ENCODE results near the gene TOP1.
"Not testable (repeated sequence)": the region's sequence is repeated elsewhere in the genome, so short reads cannot be mapped to it uniquely, and the experiment has no call there.

TOP1 gene

DNA sequence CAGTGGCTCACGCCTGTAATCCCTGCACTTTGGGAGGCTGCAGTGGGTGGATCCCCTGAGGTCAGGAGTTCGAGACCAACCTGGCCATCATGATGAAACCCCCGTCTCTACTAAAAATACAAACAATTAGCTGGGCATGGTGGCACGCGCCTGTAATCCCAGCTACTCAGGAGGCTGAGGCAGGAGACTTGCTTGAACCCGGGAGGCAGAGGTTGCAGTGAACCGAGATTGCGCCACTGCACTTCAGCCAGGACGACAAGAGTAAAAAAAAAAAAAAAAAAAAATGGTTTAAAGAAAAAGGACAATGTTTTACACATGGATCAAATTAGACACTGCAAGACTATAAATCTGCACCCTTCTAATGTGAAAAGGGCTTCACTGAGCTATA, 103.8 kb downstream of the TOP1 start:
- DNase-seq (ENCODE audit: low spot score): not testable (repeated sequence)

DNA sequence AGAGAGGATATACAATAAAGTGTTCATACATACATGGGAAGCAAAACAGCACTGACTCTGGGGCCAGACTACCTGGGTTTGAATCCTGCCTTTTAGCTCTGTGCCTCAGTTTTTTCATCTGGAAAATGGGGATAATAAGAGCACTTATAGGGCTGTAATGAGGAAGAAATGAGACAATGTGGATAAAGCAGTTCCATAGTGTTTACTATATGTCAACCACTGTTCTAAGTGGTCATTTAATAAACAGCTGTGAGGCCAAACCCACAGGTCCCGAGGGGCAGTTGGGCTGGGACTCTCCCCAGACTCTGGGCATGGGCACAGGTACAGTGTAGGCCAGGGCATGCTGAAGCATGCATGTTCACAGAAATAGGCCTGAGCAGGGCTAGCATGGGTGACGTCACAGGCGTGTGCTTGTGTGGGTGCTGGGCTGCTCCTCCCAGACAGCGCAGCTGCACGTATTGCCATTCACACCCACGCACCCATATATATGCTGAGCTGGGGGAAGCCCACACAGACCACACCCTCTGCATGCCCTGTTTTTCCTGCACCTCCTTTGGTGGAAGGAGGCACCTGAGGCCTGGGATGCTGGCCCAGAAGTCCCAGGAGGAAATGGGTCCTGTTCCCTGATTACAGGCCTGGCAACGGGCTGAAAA, 105.2 kb downstream of the TOP1 start:
- DNase-seq (ENCODE audit: low spot score): no peak

- no peak for DNase-seq (ENCODE audit: low spot score)
These were observed 106.0 kb downstream of the TOP1 start for GRCh38 chr20:41134362-41135186.

GRCh38 chr20:41135187-41135887, 106.7 kb downstream of the TOP1 start:
- DNase-seq (ENCODE audit: low spot score): peak; percentile 64

GRCh38 chr20:41135888-41136679, 107.5 kb downstream of the TOP1 start:
- no peak for DNase-seq (ENCODE audit: low spot score)

DNA sequence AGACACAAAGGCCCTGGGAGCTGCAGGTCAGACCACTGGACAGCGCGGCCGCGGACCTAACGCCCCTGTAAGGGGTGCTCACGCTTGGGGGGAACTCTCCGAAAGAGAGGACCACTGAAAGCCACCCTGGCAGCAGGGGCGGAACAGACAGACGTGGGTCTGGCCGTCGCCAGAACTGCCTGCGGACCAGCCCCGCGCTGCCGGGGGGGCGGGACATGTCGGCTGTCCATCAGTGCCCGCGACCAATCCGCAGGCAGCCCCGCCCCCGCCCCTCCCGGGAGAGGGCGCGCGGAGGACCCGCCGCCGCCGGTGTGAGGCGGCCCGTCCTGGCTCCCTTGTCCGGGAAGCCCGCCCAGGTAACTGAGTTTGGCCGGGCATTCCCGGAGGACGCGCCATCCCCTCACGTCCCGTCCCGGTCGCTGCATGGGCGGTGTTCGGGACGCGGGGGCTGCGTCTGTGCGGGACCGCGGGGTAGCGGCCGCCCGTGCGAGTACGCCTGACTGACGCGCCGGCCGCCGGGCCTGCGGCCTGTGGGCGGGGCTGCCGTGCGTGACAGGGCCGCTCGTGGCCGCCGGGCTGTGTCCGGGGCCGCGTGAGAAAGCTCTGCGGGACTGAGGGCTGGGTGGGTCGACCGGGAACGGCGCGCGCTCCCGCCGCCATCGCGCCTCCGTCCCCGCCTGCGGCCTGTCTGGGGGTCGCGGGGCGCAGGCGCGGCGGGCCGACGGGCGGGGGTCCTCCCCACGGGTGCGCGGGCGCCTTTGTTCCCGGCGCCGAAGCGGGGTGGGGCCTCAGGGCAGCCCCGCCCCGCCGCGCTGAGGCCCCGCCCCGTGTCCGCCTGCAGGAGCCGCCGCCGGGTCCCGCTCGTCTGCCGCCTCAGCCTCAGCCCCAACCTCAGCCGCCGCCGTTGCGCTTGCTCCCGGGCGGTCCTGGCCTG, 108.3 kb downstream of the TOP1 start, which contains the start of gene PLCG1:
Gene PLCG1, plus strand, starts transcription at position 864 of the 934 bp plus-strand sequence. CDS start 99 bp downstream, outside the sequence.
- peak; percentile 95 for DNase-seq (ENCODE audit: low spot score)

DNA sequence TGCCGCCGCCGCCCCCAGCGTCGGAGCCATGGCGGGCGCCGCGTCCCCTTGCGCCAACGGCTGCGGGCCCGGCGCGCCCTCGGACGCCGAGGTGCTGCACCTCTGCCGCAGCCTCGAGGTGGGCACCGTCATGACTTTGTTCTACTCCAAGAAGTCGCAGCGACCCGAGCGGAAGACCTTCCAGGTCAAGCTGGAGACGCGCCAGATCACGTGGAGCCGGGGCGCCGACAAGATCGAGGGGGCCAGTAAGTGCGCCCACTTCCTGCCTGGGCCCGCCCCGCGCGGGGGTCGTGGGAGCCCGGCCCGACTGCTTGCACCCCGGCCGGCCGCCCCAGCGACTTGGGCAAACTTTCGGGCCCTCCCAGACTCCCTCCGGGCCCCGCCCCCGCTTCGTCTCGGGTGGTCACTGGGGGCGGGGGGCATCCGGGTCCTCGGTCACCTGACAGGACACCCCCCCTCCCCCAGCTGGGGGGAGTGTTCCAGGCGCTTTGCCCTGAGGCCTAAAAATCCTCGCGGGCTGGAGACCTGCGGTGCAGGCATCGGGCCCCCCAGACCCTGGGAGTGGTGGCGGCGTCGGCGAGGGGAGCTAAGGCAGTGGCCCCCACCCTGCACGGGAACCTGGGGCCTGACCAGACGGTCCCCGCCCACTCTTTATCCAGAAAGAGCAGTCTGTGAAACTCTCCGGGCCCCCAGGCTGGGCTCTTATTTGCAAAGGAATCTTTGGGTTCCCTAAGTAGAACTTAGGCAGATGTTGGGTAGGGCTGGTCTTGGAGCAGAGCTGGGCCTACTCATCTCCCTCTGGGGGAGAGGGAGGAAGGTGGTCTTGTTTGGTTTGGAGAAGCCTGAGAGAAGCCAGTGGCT, 109.2 kb downstream of the TOP1 start:
- DNase-seq (ENCODE audit: low spot score): peak; percentile 90

DNA sequence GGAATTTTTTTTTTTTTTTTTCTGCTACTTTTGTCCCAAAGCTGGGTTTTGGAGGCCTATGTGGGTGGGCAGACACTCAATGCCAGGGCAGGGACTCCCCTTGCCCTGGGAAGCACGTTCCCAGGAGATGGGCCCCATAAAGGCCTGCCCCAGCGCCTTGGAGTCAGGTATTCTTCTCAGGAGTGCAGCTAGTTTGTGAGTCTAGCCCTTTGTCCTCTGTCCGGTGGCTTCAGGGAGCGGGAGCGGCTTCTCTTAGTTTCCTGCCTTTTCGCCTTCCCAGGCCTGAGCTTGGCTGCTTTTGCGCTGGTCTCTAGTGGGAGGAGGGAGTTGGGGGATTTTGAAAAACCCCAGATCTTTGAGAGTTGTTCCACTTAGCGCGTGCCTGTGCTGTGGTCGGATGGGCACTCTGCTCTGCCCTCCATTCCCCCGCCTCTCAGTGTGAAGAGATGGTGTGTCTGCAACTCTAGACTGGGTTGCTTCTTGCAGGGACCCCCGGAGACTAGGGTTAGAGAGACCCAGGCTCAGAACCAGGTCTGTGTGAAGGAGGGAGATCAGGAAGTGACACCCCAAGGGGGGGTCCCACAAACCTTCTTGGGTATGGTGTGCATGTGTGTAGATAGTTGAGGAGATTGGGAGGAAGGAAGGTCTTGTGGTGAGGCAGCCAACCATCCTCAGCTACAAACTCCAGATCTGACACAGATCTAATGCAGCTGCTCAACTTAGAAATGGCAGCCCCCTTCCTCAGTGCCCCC, 110.0 kb downstream of the TOP1 start:
- peak; percentile 54 for DNase-seq (ENCODE audit: low spot score)

DNA sequence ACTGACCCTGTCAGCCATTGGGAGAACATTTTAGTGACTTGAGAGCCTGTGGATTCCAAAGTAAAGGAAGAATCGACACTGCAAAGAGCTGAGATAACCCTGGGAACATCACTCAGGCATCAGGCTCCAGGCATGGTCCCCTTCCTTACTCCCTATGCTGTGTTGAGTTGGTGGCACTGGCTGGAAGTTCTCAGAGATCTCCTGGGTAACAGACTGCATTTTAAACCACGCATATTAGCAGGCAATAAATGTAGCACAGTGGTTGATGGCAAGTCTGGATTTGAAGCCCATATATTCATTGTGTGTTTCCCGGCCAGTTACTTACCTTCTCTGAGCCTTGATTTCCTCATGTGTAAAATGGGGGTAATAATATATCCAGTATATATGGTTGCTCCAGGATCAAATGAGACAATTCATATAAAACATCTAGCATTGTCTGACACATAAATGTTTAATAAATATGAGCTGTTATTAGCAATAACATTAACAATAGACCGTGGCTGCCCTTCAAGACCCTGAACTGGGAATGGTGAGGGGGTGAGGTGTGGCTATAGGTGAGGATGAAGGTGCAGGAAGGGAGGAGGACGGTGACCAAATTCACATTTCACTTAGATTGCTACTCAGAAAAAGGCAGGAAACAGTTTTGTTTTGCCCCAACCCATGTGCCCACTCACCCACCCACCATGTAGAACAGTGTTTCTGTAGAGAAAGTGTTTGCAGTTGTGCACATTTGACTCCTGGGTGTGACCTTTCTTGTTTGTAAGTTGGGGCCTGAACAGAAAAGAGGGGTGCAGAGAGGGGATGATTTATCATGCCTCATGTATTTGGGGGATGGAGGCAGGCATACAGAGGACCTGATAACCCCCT, 110.8 kb downstream of the TOP1 start:
- no peak for DNase-seq (ENCODE audit: low spot score)

DNA sequence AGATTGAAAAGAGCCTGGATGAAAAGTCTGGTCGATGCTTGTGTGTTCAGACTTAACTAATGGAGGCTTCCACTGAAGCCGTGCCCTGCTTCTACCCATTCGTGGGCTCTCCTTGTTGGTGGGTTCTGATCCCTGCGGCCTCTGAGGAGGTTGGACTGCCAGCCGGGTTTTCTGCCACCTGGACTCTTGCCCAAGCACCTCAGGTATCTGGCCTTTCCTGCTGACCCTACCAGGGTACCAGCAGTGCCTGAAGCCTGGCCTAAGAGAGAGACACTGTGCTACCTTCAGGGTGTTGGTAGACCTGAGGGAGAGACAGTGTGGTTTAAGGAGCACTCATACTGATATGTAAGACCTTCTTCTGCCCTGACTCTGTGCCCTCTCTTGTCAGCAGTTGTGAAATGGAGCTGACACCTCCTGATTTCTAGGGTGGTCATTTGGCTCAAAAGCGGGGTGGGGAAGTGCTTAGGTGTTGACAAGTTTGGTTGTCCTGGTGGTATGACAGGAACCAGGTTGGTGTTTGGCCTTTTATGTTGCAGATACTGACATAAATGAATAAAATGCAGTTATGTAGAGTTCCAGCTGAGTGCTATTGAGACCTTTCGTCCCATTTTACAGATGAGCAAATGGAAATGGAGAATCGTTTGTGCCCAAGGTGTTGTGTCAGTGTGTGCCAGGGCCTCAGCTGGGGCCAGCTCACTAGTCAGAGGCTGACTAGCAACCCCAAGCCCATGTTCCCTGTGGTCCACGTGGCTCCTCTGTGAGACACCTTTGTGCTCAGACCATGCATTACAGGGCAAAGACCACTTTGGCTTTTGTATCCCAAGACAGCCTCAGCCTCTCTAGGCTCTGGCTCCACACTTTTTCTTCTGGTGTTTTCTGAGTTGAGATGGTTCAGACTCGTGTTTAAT, 111.9 kb downstream of the TOP1 start:
- no peak for DNase-seq (ENCODE audit: low spot score)

GRCh38 chr20:41141153-41141815, 112.7 kb downstream of the TOP1 start:
- no peak for DNase-seq (ENCODE audit: low spot score)

DNA sequence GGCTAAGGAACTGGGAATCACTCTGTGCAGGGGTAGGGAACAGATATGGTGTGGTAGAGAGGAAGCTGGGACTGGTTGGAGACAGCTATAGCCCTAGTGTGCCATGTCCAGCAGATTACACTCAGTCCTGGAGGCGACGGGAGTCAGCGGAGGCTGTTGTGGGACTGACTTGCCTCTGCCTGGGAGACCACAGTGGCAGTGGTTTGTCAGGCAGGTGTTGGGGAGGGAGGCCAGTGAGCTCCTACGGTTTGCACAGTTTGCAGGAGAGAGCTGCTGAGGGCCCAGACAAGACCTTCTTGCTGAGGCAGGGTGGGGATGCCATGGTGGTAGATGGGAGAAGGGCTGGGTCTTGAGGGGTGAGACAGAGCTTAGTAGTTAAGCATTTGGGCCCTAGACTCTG, 113.6 kb downstream of the TOP1 start:
- DNase-seq (ENCODE audit: low spot score): no peak

DNA sequence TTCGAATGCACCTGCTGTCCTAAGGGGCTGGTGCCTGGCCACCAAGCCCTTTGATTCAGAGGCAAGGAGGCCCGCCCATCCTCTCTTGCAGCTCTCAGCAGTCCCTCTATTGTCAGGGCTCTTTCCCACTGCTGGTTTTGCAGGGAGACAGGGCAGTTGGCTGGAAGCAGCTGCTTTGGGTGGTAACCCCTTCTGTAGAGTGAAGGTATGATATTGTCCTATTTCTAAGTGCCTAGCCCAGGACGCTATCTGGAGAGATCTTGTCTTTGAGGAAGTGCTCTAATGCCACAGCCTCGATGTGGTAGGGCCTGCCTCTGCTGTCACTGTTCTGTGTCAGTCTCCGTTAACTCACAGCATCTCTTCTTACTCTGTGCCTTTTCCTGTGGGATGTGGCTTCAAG, 114.3 kb downstream of the TOP1 start:
- no peak for DNase-seq (ENCODE audit: low spot score)

- no peak for DNase-seq (ENCODE audit: low spot score)
These were observed 114.7 kb downstream of the TOP1 start for GRCh38 chr20:41143354-41143753.

- DNase-seq (ENCODE audit: low spot score): no peak
These were observed 116.7 kb downstream of the TOP1 start for GRCh38 chr20:41145317-41145716.

DNA sequence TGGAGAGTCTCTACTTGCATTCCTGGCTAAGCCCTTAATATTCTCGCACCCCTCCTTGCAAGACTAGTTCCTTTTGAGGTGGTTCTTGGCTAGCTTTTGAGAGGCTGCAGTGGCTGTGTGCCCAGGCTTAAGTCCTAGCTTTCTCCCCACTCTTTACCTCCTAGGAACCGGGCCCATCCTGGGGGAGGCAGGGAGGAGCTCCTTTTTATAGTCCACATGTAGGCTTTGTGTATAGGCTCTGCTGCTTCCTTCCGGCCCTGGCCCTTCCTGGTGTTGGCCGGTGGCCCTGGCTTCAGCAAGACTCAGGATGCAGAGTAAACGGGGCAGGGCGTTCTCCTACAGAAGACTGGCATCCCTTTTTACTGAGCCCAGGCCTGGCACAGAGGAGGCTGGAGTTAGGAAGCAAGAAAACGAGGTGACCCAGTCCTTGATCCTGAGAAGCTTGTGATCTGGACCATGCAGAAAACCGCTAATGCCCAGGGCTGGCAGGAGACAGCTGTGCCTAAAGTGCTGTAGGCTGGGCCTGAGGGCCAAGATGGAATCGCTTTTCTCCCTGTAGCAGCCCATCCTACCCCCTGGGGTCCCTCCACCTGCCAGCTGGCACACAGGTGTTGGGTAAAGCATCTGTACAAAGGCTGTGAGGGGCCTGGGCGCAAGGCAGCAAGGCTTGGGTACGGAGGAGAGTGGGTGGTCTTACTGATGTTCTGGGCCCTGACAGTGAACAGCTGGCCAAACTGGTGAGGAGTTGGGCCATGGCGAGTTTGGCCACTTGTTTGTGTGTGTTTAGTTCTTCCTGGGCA, 117.4 kb downstream of the TOP1 start:
- DNase-seq (ENCODE audit: low spot score): no peak
